ENCODE measurements around the gene NF1.
A peak's percentile ranks its signal among the peaks of the same experiment; 100 is the strongest.
"Not testable (repeated sequence)": the region's sequence is repeated elsewhere in the genome, so short reads cannot be mapped to it uniquely, and the experiment has no call there.

NF1 gene

GRCh38 chr17:31308372-31309334 lies 213.9 kb downstream of the NF1 start:
- H3K4me3 ChIP-seq (ENCODE audit: low read length), result no peak overlapping the region
- no peak for DNase-seq (ENCODE audit: low read depth)
- TF ChIP-seq CTCF (IDR thresholded peaks at IDR 0.05; ENCODE audit: insufficient read depth, low read depth, low read length, missing control alignments), result no peak

GRCh38 chr17:31309556-31309955 lies 214.8 kb downstream of the NF1 start:
- no peak for DNase-seq (ENCODE audit: low read depth)
- no peak overlapping the region for H3K4me3 ChIP-seq (ENCODE audit: low read length)

GRCh38 chr17:31310260-31310659 lies 215.5 kb downstream of the NF1 start:
- TF ChIP-seq CTCF (IDR thresholded peaks at IDR 0.05; ENCODE audit: insufficient read depth, low read depth, low read length, missing control alignments), result no peak
- DNase-seq (ENCODE audit: low read depth), result no peak
- no peak overlapping the region for H3K4me3 ChIP-seq (ENCODE audit: low read length)

More at GRCh38 chr17:31309556-31309955, 214.8 kb downstream of the NF1 start:
- no peak for TF ChIP-seq CTCF (IDR thresholded peaks at IDR 0.05; ENCODE audit: insufficient read depth, low read depth, low read length, missing control alignments)

GRCh38 chr17:31310886-31311285 lies 216.1 kb downstream of the NF1 start:
- no peak for DNase-seq (ENCODE audit: low read depth)
- H3K4me3 ChIP-seq (ENCODE audit: low read length), result no peak overlapping the region
- TF ChIP-seq CTCF (IDR thresholded peaks at IDR 0.05; ENCODE audit: insufficient read depth, low read depth, low read length, missing control alignments), result no peak

- no peak for DNase-seq (ENCODE audit: low read depth)
- H3K4me3 ChIP-seq (ENCODE audit: low read length), result no peak overlapping the region
- no peak for TF ChIP-seq CTCF (IDR thresholded peaks at IDR 0.05; ENCODE audit: insufficient read depth, low read depth, low read length, missing control alignments)
These were observed 216.7 kb downstream of the NF1 start for GRCh38 chr17:31311526-31311925.

GRCh38 chr17:31312223-31312622 lies 217.4 kb downstream of the NF1 start:
- DNase-seq (ENCODE audit: low read depth); H3K4me3 ChIP-seq (ENCODE audit: low read length): not testable (repeated sequence)

GRCh38 chr17:31313982-31314781 lies 219.4 kb downstream of the NF1 start, which contains the start of gene EVI2B:
EVI2B (minus strand) TSS chr17:31314054; CDS start chr17:31305609, 8,445 bp downstream.
- DNase-seq (ENCODE audit: low read depth), result peak; percentile 87
- H3K4me3 ChIP-seq (ENCODE audit: low read length), result no peak within 1 kb of the TSS

More at GRCh38 chr17:31313982-31314781, 219.4 kb downstream of the NF1 start, which contains the start of gene EVI2B:
- no peak for TF ChIP-seq CTCF (IDR thresholded peaks at IDR 0.05; ENCODE audit: insufficient read depth, low read depth, low read length, missing control alignments)

All from epithelial cell of esophagus (primary cell).